HUDEP-2 (cell line): ENCODE data around the gene XRCC6.
"Not testable (repeated sequence)": the region's sequence is repeated elsewhere in the genome, so short reads cannot be mapped to it uniquely, and the experiment has no call there.

Experiments
- DNase-seq, 76 experiments: peaks; one replicate each; lab custom pipeline; 2025; ENCODE audit not compliant: unreplicated experiment in 76 of 76; lab: John Stamatoyannopoulos, UW

Gene XRCC6

DNA sequence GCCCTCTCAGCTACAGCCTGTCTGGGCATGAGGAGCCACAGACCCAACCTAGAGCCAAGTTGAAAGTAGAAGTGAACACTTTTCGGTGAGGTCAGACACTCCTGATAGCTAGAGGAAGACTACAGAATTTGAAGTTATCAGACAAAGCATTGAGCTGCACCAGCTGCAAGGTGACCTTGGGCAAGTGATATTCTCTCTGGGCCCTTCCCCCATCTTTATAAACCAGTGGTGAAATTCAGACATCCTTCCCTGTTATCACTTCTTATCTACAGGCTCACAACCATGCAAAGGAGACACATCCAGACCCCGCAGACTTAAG, 23.5 kb upstream of the XRCC6 start:
- DNase-seq = peak in 12 of 76 experiments; percentile 26 to 60 (median 40)

DNA sequence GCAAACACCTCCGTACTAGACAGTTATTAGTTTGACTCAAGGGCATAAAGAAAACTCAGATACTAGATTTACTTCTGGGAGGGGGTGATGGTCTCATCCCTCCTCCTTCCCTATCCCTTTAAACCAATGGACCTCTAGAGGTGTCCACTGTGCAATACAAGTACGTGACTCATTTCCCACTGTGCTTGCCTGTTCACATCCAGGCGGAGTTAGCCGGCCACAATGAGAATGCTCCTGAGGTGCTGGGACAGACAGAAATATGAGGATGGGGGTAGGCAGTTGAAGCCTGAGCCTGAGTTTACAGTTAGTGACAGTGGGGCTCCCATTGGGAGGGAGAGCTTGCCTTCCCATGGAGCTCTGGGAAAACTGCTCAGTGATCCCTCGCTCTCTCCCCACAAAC, 23.0 kb upstream of the XRCC6 start:
- DNase-seq = no peak

DNA sequence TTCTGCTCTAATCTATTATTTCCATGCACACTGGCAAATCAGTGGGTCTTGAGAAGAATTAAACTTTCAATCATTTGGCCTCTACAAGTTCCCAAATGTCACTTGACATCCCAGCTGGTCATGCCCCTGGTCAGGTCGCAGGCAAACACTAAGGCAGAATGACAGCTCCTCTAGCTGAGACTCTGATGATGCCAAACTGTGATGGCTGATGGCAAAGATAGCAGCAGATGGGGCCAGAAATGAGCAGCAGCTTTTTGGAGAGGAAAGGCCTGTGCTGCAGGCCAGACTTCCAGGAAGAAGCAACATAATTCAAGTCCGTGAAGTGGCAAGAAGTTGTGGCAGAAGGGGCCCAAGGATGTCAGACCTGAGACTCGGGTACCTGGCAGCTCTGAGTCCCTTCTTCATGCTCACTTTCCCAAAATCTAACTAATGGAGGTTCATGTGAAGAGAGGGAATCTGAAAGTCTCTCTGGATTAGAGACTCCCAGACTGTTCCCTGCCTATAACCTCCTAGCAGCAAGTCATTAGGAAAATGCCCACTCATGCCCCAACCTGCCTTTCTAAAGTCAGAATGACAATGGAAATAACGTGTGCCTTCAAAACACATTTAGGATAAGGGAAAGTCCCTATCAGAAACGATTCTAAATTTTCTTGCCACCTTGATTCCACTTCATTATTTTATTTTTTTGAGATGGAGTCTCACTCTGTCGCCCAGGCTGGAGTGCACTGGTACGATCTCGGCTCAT, 22.0 kb upstream of the XRCC6 start:
- DNase-seq = peak in 7 of 76 experiments; percentile 5 to 31 (median 10)

DNA sequence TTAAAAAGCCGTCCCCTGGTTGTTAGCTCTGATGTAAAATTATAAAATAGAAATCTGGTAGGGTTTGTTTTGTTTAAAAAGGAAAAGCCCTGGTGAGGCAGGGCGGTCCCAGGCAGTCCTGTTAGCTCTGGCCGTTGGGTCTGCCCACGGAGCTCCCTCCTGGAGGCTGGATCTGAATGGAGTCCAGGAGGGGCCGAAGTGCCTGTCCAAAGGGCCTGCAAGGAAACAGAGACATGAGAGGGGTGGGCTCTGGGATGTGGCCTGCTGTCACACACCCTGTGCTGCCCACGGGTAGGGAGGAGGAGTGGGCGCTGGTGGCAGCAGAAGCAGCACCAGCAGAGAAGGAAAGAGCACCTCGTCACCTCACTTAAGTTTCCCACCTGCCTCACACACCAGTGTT, 20.1 kb upstream of the XRCC6 start:
- no peak for DNase-seq

DNA sequence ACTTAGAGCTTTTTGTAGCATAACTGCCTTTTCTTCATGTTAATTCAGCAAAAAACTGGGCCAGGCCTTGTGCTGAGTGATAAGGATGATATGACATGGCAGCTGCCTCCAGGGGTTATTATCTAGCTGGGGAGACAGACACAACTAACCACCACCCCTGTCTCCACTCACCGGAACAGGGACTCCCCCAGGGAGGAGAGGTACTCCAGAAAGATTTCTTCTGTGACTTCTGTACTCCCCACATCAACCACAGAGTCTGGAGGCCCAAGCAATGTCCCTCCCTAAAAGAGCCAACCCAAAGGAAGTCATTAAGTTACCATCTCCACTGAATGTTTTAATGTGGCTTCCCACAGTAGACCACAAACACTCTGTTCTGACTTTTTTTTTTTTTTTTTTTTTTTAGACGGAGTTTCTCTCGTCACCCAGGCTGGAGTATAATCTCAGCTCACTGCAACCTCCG, 17.2 kb upstream of the XRCC6 start:
- peak in 74 of 76 experiments; percentile 30 to 92 (median 79) for DNase-seq

DNA sequence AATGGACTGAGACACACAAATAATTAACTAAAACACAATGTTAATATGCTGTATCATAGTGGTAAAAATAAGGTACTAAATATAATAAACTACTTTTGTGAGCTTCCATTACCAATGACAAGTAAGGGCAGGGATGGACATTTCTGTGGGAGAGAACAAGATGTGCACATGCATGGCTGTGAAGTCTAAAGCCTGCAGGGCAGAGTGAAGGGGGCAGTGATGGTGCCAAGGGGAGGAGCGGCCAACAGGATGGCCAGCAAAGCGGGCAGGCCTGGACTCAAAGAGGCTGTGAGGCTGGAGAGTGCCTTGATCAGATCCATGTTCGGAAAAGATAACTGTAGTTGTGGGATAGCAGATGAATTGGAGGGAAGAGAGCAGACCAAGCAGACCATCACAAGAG, 12.7 kb upstream of the XRCC6 start:
- no peak for DNase-seq

DNA sequence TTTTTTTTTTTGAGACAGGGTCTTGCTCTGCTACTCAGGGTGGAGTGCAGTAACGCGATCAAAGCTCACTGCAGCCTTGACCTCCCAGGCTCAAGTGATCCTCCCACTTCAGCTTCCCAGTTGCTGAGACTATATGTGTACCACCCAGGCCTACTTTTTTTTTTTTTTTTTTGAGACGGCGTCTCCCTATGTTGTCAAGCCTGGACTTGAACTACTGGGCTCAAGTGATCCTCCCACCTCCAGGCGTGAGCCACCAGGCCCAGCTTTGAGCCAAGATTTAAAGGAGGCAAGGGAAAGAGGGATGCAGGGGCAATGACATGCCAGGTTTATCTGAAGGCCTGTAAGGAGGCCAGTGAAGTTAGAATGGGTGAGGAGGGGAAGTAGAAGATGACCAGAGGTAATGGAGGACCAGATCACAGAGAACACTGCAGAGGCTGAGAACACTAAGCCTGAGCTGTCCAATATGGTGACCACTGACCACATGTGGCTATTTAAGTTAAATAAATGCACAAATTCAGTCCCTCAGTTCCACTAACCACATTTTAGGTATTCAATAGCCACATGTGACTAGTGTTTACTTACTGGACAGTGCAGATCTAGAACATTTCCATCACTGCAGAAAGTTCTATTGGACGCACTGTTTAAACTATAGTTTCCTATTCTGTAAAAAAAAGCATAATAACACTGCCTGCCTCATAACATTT, 8.3 kb upstream of the XRCC6 start:
- no peak for DNase-seq

DNA sequence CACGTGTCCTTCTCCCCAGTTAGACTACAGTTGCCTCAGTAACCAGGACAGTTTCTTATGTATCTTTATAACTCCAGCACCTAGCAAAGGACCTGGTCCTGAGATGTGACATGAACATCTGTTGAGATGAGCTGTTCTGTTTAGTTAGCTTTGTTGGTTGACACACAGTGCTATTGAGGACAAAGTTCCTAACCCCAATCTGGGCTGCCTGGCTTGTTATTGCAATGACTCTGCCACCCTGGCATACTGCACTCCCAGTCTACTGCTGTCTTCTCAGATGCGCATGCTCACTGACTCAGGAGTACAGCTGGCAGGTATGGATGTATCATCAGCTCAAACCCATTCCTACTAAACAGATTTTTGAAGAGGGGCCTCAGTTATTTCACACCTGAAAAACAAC, 7.6 kb upstream of the XRCC6 start:
- DNase-seq = no peak

DNA sequence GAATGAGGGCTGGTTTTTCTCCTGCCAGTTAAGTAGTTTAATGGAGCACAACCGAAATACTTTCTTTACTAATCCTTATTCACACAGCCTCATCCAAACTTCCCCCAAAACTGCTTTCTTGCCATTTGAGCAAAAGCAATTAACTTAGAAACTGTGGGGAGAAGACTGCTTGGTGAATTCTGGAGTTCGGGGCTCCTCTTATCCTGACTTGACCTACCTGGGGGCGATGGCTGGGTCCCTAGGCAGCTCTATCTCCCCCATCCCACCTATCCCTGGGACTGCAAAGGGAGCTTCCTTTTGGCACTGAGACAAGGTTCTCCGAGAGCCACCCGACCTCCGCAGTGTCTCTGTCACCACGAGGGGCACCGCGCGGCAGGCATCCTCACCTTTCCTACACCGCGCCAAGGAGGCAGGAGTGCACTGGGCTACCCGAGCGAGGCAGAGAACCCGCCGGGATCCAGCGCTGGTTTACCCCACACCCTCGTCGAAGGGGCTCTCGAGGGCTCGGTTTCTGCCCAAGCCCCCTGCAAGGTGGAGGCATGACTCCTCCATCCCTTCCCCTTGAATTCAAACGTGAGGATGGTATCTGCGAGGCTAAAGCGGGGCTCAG, 1.0 kb upstream of the XRCC6 start:
- peak in 29 of 76 experiments; percentile 10 to 47 (median 28) for DNase-seq

DNA sequence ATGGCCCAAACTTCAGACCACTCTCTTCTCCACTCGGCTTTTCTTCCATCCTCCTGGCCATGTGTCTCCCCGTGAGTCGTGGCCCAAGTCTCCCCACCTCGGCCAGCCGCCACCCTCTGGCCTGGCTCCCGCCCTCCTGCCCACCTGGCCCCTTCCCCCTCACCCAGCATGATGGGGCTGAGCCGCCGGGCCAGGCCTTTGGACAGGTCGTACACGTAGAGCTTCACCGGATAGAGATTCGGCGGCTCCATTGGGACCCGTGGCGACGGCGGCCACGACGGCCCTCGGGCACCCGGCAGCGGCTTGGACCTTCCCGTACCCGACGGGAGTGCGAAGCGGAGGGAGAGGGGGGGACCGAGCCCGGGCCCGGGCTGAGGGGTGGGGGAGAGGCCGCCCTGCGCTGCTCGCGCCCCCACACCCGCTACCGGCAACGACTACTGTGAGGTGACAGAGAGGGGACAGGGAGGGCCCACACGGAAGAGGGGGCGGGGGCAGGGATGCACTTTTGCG, 451 bp upstream of the XRCC6 start, which contains the start of gene DESI1:
DESI1 (minus strand) TSS at position 455 of the 510 bp plus-strand sequence; CDS start at position 251, 204 bp downstream.
- peak in 2 of 76 experiments; percentile 34 to 38 for DNase-seq

DNA sequence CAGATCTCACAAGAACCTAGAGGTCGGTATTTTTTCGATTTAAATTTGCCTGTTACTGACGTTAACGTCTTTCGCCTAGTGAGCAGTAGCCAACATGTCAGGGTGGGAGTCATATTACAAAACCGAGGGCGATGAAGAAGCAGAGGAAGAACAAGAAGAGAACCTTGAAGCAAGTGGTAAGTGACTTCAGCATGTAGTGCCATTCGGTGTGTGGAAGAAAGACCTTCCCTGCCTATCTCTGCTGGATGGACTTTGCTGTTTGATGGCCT, 750 bp downstream of the XRCC6 start:
- DNase-seq = no peak

DNA sequence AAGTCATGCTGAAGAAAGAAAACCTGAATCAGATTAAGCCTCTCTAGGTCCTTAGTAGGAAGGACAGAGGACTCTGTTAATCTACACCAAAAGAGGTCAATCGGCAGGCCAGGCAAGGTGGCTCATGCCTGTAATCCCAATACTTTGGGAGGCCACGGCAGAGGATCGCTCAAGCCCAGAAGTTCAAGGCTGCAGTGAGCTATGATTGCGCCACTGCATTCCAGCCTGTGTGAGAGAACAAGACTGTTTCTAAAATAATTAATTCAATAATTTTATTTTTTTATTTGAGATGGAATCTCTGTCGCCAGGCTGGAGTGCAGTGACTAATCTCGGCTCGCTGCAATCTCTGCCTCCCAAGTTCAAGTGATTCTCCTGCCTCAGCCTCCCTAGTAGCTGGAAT, 4.5 kb downstream of the XRCC6 start:
- no peak for DNase-seq

DNA sequence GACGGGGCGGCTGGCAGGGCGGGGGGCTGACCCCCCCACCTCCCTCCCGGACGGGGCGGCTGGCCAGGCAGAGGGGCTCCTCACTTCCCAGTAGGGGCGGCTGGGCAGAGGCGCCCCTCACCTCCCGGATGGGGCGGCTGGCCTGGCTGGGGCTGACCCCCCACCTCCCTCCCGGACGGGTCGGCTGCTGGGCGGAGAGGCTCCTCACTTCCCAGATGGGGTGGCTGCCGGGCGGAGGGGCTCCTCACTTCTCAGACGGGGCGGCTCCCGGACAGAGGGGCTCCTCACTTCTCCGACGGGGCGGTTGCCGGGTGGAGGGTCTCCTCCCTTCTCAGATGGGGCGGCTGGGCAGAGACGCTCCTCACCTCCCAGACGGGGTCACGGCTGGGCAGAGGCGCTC, 10.0 kb downstream of the XRCC6 start:
- DNase-seq = not testable (repeated sequence)

DNA sequence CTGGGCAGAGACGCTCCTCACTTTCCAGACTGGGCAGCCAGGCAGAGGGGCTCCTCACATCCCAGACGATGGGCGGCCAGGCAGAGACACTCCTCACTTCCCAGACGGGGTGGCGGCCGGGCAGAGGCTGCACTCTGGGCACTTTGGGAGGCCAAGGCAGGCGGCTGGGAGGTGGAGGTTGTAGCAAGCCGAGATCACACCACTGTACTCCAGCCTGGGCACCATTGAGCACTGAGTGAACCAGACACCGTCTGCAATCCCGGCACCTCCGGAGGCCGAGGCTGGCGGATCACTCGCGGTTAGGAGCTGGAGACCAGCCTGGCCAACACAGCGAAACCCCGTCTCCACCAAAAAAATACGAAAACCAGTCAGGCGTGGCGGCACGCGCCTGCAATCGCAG, 10.5 kb downstream of the XRCC6 start:
- not testable (repeated sequence) for DNase-seq

DNA sequence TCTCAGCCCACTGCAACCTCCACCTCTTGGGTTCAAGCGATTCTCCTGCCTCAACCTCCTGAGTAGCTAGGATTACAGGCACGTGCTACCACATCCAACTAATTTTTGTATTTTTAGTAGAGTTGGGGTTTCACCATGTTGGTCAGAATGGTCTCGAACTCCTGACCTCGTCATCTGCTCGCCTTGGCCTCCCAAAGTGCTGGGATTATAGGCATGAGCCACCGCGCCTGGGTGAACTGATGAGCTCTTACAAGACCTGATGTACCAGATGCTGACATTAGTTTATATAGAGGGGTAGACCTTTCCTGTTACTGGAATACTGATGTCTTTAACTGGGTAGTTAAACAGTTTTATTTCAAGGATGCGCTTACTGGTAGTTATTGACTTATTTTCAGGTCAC, 13.5 kb downstream of the XRCC6 start:
- DNase-seq = not testable (repeated sequence)

DNA sequence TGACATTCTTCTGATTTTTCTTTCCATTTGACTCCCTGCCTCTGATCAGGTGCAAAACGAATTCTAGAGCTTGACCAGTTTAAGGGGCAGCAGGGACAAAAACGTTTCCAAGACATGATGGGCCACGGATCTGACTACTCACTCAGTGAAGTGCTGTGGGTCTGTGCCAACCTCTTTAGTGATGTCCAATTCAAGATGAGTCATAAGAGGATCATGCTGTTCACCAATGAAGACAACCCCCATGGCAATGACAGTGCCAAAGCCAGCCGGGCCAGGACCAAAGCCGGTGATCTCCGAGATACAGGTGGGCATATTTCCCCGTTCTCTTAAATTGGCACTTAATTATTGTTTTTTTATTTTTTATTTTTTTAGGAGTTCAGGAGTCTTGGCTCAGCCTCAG, 15.4 kb downstream of the XRCC6 start:
- DNase-seq = peak in 7 of 76 experiments; percentile 14 to 40 (median 16)

DNA sequence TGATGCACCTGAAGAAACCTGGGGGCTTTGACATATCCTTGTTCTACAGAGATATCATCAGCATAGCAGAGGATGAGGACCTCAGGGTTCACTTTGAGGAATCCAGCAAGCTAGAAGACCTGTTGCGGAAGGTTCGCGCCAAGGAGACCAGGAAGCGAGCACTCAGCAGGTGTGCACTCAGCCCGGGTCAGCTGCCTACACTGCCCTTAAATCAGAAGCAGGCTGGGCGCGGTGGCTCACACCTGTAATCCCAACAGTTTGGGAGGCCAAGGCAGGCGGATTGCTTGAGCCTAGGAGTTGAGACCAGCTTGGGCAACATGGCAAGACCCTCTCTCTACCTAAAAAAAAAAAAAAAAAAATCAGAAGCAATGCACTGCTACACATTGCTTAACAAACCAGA, 16.5 kb downstream of the XRCC6 start:
- DNase-seq = not testable (repeated sequence)

DNA sequence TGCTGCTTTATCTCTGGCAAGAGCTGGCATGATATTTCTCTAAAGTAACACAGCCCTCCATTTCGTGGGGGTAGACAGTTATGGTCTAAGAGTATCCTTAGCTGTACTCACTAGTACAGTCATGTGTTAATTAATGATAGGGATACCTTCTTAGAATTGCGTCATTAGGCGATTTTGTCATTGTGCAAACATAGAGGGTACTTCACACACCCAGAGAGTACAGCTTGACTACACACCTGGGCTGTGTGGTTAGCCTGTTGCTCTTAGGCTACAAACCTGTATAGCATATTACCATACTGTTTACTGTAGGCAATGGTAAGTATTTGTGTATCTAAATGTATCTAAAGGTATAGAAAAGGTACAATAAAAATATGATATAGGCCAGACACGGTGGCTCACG, 17.0 kb downstream of the XRCC6 start:
- DNase-seq = no peak

DNA sequence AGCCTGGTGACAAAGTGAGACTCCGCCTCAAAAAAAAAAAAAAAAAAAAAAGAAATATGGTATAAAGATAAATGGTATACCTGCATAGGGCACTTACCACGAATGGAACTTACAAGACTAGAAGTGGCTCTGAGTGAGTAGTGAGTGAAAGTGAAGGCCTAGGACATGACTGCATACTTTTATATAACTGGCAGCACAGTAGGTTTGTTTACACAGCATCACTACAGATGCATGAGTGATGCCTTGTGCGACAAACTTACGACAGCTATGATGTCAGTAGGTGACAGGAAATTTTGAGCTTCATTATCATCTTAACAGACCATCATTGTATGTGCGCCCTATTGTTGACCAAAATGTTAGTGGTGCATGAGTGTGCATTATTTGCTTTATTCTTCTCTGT, 17.7 kb downstream of the XRCC6 start:
- peak in 1 of 76 experiments; percentile 2 for DNase-seq

DNA sequence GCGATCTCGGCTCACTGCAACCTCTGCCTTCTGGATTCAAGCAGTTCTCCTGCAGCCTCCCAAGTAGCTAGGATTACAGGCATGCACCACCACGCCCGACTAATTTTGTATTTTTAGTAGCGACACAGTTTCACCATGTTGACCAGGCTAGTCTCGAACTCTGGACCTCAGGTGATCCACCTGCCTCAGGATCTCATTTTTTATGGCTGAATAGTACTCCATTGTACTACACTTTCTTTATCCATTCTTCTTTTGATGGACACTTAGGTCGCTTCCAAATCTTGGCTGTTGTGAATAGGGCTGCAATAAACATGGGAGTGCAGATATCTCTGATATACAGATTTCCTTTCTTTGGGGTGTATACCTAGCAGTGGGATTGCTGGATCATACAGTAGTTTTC, 20.8 kb downstream of the XRCC6 start:
- no peak for DNase-seq

DNA sequence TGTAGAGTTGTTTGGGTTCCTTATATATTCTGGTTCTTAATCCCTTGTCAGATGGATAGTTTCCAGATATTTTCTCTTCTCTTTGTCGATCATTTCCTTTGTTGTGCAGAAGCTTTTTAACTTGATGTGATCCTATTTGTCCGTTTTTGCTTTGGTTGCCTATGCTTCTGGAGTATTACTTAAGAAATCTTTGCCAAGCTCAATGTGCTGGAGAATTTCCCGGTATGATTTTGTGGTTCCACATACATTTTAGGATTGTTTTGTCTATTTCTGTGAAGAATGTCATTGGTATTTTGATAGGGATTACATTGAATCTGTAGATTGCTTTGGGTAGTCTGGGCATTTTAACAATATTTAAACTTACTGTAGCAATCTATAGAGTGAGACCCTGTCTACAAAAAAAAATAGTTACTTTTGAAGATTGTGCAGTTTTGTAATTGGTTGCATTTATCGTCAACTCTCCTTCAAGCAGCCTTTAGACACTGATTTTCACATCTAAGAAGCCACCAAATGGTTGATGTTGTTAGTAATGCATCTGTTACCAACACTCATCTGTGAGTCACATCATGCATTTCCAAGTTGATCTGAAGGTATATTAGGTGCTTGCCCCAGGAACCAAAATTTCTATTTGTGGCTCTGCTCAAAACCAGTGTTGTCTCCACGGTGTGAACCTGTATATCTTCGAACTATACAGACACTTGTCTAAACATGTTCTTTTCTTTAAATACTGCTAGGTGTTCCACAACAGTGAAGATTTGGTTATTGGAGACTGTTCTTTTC, 21.4 kb downstream of the XRCC6 start:
- DNase-seq = no peak
